NOMO-1 (cell line): ENCODE measurements around the gene PARP3.

Source experiments
- DNase-seq, 2 experiments: peaks; one replicate each; lab custom pipeline; 2025; ENCODE audit not compliant: unreplicated experiment in 2 of 2; lab: John Stamatoyannopoulos, UW

Gene PARP3

DNA sequence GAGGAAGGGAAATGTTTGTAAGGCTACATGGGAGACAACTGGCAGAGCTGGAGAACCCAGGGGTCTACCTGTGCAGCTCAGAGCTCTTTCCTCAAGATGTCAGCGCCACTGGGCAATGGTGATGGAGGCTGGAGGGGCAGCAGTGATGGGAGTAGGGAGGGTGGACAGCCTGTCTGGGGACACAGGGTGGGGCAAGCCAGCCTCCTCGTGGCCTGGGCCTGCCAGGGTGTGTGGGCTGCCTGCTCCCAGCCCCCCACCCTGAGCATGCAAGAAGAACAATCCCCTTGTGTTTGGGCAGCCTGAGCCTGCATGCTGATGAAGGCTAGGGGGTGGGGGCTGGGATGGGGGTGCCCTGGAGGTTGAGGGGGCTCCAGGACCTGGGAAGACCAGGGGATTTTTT, 23.9 kb downstream of the PARP3 start:
- DNase-seq = no peak

DNA sequence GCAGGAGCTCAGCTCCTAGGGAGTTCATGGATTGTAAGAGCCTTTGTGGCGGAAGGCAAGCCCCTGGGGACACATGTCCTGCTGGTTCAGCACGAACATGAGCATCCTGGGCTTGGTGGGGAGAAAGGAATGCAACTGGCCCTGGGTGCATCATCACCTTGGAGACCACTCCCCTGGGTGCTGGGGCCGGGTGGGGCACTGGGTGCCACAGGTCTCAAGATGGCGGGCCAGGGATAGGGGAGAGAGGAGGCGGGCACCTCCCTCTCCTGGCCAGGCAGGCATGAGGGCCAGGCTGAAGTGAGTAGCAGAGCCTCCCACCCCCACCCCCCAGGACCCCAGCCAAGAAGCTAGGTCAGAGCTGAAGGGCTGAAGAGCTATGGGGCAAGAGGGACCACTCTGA, 24.3 kb downstream of the PARP3 start:
- no peak for DNase-seq

DNA sequence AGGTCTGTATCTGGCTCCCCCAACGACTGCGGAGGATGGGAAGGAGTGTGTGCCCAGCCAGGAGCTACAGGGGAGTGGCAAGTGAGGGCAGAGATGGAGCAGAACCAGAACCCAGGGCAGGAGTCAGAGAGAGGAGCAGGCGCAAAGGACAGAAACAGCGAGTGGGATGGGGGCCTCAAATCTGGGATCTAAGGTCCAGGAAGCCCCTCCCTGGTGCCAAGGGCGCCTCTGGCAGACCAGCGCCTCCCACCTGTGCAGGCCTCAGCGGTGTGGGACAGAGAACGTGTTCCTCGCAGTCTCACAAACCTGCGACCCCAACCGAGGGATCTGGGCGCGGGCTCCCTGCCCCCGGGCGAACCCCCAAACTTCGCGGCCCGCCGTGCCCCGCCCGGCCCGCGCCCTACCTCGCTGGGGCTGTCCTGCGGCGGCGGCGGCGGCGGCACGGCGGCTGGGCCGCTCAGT, 24.8 kb downstream of the PARP3 start:
- no peak for DNase-seq

DNA sequence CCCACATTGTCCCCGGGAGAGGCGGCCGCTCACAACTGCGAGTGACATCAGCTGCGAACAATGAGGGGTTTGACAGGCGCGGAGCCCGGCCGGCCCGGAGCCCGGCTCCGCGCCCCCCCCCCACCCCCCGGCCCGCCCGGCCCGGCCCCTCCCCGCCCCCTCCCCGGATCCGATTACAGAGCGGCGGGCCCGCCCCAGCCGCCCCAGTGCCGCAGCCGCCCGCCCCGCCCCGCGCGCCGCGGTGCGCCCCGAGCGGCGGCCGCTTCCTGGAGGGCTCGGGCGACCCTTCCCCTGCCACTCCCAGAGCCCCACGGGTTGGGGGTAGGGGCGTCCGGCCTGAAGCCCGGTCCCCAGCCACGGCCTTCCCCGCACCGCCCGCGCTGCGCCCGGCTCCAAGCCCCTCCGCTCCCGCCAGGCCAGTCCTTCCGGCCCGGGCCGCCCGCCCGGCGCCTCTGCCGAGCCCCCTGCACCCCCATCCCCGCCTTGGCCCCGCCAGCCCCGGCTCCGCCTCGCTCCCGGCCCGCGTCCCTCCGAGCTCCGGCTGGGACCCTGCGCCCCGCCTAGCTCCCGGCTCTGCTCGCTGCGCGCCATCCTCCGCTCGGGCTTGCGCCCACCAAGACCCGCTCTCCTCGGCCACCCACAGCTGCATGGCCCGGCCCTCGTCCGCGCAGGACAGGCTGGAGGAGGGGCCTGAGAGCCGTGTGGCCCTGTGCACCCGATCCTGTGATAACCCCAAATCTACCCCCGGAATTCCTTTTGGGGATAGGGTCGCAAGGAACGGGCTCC, 25.4 kb downstream of the PARP3 start, which contains the start of gene PCBP4:
PCBP4 (minus strand) TSS at position 71 of the 786 bp plus-strand sequence. CDS start 6,214 bp downstream, outside the sequence.
- DNase-seq = peak in 1 of 2 experiments; percentile 20

DNA sequence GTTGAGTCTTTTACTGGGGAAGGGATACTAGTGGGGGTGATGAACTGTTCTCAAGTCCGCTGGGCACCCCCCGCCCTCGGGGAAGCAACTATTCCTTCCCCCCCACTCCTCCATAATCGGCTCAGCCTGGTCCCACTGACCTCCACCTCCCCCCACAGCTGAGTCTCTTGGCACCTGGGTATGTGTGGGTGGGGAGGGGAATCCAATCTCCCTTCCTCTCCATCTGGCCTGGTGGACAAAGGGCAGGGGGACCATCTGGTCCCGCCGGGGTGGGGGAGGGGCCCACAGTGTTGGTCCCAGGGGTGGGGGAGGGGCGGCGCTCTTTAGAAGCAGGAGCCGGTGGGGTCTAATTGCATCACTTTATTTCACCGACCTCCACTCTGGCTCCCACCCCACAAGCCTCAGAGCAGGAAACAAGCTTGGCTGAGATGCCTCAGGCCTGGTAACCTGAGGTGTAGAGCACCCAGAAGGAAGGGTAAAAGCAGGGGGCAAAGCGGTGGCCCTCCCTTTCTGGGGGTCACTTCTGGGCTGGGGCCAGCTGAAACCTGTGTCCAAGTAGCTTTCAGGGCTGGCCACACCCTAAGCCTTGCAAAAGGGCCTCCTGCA, 26.1 kb downstream of the PARP3 start:
- no peak for DNase-seq

DNA sequence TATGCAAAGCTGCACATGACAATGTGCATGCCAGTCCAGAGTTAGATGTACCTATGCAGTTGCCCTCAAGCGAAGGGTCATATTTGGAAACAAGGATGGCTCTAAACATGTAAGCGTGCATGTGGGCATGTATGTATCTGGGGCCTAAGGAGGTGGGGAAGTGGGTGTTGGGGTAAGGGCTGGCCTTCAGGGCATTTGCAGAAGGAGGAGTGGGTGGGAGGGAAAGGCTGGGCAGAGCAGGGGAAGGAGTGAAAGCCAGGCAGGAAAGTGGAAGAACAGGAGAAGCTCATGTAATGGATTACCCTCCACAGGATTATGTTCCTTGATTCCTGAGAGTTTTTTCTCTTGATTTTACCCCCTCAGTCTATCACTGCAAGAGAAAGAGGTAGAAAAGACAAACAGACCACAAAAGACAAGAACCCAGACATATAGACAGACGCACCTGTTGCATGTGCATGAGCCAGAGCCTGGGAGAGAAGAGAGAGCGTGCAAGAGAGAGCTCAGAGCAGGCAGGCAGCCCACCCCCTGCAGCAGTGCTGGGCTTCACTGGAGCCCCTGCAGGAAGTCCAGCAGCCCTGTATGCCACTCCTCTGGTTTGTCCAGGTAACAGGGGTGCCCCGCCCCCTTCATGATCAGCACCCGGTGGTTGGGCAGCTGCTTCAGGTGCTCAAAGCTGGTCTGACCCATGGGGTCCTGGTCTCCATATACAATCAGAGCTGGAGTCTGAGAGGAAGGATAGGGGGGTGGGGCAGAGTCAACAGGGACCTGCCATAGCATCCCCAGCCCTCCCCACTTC, 26.9 kb downstream of the PARP3 start:
- DNase-seq = no peak

DNA sequence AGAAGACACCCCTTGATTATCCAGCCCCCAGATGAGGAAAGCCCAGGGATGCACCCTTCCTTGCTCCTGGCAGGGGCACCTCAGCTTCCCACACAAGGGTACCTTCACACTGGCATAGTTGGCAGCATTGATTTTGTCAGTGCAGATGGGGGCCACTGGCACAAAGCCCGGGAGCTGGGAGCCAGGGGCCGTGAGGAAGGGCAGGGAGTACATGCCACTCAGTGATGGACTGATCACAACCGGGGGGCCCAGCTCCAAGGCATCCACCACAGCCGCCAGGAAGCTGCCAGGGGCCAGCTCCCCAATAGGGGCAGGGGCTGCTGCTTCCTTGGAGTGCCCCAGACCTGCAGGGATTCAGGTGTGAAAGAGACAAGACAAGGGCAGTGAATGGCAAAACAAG, 27.7 kb downstream of the PARP3 start:
- DNase-seq = no peak

DNA sequence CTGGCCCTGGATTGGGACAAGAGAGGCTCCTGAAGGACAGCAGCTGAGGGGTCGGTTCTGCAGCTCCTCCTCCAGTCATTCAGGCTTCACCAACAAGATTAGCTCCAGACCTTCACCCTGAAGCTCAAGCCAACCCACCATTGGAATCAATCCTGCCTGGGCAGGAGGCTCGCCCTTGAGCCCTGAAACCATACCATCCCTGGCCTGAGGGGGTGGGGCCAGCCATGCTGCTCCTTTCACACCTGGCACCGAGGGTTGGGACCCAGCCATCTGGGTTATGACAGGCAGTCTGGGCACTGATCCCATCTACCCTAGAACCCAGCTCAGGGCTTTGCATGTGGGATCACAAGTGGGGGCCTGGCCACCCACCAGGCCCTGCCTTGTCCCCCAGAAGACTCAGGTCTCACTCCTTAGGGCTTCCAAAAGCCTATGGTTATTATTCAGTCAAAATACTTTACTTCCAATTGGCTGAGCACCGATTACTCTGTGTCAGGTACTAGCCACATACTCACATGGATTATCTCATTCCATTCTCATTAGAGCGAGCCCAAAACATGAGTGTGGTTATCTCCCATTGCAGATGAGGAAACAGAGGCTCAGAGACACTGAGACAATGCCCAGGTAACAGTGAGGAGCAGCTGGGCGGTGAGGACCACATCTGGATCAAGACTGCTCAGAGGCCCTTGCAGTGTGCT, 28.6 kb downstream of the PARP3 start:
- DNase-seq = no peak

DNA sequence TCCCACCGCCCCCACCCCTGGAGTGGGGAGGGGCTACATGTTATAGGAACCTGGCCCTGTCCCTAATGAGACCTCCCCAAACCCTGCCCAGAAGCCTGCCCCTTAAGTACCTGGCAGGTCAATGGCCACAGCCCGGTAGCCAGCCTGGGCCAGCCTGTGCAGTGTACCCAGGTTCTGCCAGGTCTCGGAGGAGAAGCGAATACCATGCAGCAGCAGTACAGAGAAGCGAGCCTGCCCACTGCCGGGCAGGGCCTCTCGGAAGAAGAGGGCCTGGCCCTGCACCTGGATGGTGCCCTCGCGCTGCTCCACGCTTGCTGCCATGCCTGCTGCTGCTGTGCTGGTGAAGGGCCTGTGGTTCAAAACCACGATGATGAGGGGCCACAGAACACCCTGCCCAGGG, 29.2 kb downstream of the PARP3 start:
- DNase-seq = no peak

DNA sequence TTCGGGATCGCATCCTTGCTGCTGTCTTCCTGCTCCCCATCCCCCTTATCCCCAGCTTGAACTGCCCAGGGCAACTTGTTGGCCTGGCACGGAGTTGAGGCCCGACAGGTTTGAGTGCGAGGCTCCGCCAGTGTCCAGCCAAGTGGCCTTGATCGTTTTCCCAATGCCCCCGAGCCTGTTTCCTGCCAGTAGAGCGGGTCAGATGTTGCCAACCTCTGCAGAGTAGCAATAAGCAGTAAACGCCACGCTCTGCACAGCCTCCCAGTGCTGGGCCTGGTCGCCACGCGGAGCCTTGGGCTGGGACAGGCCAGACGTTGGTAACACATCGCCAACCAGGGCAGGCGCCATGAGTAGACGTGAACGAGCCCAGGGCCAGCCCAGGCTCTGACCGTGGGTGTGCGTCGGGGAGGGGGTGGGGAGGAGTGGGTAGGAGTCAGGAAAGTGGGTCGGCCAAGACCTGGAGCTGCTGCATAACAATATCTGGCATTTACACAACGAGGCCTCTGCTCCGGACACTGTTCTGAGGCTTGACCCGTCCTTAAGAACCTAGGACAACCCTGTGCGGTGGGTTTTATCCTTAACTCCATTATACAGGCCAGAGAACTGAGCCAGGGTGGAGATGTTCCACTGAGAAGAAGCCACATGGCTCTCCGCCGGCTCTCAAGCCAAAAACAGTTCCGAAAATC, 32.3 kb downstream of the PARP3 start:
- no peak for DNase-seq

DNA sequence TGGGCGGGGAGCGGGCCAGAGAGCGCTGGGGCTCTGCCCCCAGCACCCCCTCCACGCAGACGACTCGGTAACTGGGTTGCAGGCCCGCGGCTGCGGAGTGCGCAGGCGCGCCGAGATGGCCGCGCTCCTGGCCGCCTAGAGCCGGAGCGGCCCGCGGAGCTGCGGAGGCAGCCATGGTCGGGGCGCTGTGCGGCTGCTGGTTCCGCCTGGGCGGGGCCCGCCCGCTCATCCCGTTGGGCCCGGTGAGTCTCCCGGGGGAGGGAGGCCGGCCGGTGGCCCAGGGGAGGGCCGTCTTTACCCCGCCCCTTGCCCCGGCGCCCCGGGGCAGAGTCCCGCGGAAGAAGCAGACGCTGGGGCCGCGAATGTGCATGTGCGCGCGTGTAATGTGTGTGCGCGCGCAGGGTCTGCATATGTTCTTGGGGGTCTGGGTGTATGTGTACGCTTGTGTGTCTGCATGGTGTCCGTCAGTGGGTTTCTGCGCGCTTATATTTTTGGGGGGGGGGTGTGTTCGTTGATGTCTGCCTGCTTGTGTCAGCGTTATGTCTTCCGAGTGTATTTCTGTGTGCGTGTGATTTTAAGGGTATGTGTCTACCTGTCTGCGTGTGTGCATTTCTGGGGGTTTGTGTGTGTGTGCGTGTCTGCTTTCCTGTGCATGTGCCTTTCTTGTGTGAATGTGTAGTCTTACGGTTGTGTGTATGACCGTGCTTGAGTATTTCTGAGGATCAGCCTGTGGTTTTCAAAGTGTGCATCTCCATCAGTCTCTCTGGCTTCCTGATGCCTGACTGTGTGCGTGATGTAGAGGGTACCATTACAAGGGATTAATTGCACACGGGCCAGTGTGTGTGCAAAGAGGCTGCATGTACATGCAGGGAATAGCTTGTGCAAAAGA, 33.0 kb downstream of the PARP3 start, which contains the start of gene ABHD14A:
ABHD14A (plus strand) TSS at position 102 of the 889 bp plus-strand sequence; CDS start at position 174, 72 bp downstream.
- peak; percentile 43 to 75 for DNase-seq

DNA sequence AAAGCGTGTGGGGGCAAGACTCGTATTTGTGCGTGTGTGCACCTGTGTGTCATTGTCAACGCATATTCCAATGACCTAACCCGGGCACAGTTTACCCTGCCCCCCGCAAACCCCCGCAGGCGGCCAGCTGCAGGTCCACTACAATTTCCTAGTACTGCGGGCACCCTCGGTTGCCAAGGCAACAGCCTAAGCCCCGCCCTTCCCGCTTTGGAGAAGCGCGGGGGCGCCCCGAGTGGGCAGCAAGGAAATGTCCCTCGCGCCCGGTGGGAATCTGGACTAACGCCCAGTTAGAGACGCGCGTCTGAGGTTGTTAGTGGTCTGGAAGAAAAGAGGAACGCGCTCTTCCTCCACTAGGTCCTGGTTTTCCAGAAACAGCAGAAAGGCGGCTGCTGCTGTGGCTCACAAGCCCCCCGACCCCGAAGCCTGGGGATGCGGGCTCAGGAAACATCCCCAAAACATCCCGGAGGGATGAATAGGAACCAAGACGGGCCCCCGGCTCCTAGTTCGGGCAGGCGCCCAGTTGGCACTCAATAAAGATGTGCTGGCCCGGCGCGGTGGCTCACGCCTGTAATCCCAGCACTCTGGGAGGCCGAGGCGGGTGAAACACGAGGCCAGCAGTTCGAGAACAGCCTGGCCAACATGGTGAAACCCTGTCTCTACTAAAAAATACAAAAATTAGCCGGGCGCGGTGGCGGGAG, 33.8 kb downstream of the PARP3 start:
- DNase-seq = peak in 1 of 2 experiments; percentile 13

DNA sequence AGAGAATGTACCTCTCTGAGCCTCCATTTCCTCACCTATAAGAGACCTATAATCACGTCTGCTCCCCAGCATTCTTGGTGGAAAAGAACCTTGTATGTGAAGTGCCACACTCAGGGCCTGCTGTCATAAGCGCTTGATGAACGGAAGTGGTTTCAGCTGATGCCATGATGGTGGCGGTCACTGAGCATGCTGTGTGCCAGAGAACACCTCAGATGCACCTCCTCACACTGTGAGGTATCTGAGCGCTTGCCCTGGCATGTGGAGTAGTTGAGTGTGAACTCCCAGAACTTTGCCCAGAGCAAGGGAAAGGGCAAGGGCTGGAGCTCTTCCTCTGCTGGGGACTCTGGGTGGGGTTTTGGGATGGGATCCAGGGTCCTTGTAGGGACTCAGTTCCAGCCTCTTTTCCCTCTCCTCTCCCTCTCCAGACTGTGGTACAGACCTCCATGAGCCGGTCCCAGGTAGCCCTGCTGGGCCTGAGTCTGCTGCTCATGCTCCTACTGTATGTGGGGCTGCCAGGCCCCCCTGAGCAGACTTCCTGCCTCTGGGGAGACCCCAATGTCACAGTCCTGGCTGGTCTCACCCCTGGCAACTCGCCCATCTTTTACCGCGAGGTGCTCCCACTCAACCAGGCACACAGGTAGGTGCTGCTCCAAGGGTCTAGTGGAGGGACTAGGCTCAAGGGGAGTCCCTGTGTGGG, 35.4 kb downstream of the PARP3 start:
- DNase-seq = no peak

DNA sequence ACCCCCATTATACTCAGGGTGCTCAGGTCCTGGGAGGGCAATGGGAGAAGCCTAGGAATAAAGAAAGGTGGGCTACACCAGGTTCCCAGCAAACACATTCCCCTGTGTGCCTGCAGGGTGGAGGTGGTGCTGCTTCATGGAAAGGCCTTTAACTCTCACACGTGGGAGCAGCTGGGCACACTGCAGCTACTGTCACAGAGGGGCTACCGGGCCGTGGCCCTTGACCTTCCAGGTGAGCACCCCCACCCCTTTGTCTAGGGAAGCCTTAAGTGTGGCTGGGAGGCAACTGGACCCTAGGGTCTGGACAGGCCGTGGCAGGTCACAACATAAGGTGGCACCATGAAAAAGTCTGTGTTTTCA, 36.0 kb downstream of the PARP3 start:
- no peak for DNase-seq

DNA sequence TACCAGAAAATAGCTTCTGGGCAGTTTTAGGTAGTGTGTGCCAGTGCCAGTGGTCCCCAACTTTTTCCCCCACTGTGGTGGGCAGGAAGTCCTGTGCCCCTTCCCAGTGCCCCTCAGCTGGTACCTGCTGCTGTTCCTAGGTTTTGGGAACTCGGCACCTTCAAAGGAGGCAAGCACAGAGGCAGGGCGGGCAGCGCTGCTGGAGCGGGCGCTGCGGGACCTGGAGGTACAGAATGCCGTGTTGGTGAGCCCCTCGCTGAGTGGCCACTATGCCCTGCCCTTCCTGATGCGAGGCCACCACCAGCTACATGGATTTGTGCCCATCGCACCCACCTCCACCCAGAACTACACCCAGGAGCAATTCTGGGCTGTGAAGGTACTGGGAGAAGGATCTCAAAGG, 38.1 kb downstream of the PARP3 start:
- DNase-seq = no peak

DNA sequence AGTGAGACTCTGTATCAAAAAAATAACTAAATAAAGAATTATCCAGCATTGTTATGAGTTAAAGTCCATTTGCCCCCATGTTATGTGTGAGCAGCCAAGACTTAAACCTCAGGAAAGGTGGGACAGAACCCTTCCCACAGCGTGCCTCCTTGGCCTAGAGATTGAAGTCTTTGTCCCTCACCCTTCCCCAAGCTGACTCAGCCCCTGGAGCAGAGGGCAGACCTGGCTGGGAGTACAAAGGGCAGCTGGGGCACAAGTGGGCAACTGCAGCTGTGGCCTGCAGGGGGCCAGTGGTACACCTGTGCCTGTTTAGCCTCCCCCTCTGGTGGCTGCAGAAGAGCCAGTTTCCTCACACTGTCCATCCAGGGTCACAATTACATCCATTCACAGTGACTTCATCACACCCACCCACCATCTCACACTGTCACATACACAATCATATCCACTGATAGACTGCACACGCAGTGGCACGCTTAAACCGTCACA, 40.2 kb downstream of the PARP3 start:
- peak; percentile 28 to 46 for DNase-seq

DNA sequence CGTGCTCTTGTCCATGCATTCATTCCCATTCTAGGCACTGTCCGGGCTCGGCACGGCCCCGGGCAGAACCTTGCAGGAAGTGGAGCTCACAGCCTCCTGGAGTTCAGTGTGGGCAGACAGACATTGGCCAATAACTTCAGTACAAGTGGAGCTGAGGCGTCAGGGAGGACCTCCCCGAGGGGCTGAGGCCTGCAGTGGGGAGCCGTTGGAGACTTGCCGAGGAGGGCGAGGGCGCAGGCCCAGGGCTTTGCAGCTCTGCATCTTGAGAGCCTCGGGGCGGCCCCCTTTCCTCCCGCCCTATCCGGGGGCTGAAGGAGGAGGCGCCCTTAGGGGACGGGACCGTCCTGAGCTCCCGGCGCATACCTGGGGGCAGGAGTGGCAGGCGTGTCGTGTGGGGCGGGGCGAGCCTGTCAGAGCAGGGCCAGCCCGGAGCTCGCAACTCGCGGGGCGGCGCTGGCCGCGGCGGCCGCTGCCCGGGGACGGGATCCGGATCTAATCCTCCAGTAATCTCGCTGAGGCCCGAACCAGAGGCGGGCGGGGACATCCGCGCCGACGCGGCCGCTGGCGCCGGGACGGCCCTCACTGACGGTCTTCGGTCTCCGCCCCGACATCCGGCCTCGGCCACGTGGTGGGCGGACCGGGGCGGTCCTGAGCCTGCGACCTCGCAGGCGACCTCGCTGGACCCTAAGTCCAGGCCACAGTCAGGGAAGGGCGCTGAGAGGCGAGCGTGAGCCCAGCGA, 40.8 kb downstream of the PARP3 start, which contains the start of gene ACY1:
ACY1 (plus strand) TSS at position 698 of the 740 bp plus-strand sequence. CDS start 530 bp downstream, outside the sequence.
- peak; percentile 80 to 86 for DNase-seq
